Left lung (tissue), 10 donors: ENCODE results near the gene HES5. TPM values are rescaled to one million over a fixed set of nuclear protein-coding genes. Genes with fewer than 3 reads are reported as not detected.

ENCODE experiments used
- ATAC-seq: fragments of 200-7000 bp; cut with Tn5 transposase; one replicate; pipeline ENCODE4 v1.9.1; 2020; ENCODE audit warnings: moderate library complexity
- DNase-seq, 4 donors: peaks; one replicate each; pipeline ENCODE4 v3.0.0-alpha.2; 2013 to 2020
- H3K27ac ChIP-seq, 2 donors: fragments of 200-600 bp; sonication (generic) in 1 of 2; one replicate each; pipeline versions ENCODE4 v1.5.0 to v1.8.0; 2020 to 2021
- H3K27me3 ChIP-seq, 2 donors: fragments of 200-600 bp; sonication (generic) in 1 of 2; one replicate each; pipeline versions ENCODE4 v1.5.0 to v1.8.0; 2020 to 2021
- H3K36me3 ChIP-seq, 2 donors: fragments of 200-600 bp; sonication (generic) in 1 of 2; one replicate each; pipeline versions ENCODE4 v1.5.0 to v1.8.0; 2020 to 2021
- H3K4me1 ChIP-seq, 2 donors: fragments of 200-600 bp; one replicate each; pipeline ENCODE4 v1.8.0; 2021
- H3K4me3 ChIP-seq, 2 donors: fragments of 200-600 bp; sonication (generic) in 1 of 2; one replicate each; pipeline versions ENCODE4 v1.5.0 to v1.8.0; 2020 to 2021; ENCODE audit warnings: mild to moderate bottlenecking in 1 of 2
- H3K9me3 ChIP-seq, 2 donors: fragments of 200-600 bp; sonication (generic) in 1 of 2; one replicate each; pipeline versions ENCODE4 v1.5.0 to v1.8.0; 2020 to 2021
- CTCF ChIP-seq, 2 donors: fragments of 200-600 bp; sonication (generic) in 1 of 2; IDR thresholded peaks; one replicate each; pipeline versions ENCODE4 v1.5.0 to v1.8.0; 2021; ENCODE audit warnings: antibody characterized with exemption in 2 of 2
- intact Hi-C, 2 donors: fragments of 100-400 bp; cut with DNase I; formaldehyde crosslinking; loops; one replicate each; pipeline versions ENCODE4 v1.11.2 to v1.14.2; 2022
- polyA plus RNA-seq, 6 donors: library from polyadenylated mRNA; unstranded; fragments of 120-200 nt; gene quantifications; one replicate each; pipeline ENCODE4 v1.2.1, GENCODE V29; 2013; ENCODE audit not compliant: insufficient read length in 6 of 6
- total RNA-seq, 2 donors: library from RNA; stranded (reverse); fragmentation: NEBNext Ultra II Directional; extraction: Animal tissue kit (Norgen Biotek cat#: 25700); gene quantifications; one replicate each; pipeline ENCODE4 v1.2.1, GENCODE V29; 2021
- donor health status: DM: no; HTN: yes; CAD: no.
- donor health status: DM: no; HTN: no; CAD: no.

Gene HES5
- total and polyA plus RNA-seq, 8 donors = 0.21 to 1.2 (median 0.65) TPM

GRCh38 chr1:2541619-2542245 lies 11.7 kb upstream of the HES5 start:
- H3K27me3 ChIP-seq = peaks cover 3 to 42% of the 10 kb centered on the region in 2 donors
- no peaks in the 10 kb centered on the region for H3K36me3 ChIP-seq
- TF ChIP-seq CTCF (IDR thresholded peaks at IDR 0.05) = no peak
- H3K4me1 ChIP-seq = peaks cover 9 to 44% of the 10 kb centered on the region in 2 donors
- DNase-seq (no peak), ATAC-seq (no peak)
- H3K9me3 ChIP-seq = no peaks in the 10 kb centered on the region
- H3K27ac ChIP-seq = no peak overlapping the region
- intact Hi-C loops = loop anchor here in 1 of 2 donors (10.0 kb wide), 1 partner anchor 127 kb away; the partner anchor contains the start of gene PEX10
- no peak overlapping the region for H3K4me3 ChIP-seq

GRCh38 chr1:2540816-2541492 lies 10.9 kb upstream of the HES5 start:
- peaks cover 3 to 43% of the 10 kb centered on the region in 2 donors for H3K27me3 ChIP-seq
- ATAC-seq = no peak
- H3K36me3 ChIP-seq = no peaks in the 10 kb centered on the region
- DNase-seq = no peak
- intact Hi-C loops = loop anchor here in 1 of 2 donors (10.0 kb wide), 1 partner anchor 126 kb away; the partner anchor contains the start of gene PEX10
- no peak overlapping the region for H3K27ac ChIP-seq
- H3K4me3 ChIP-seq = no peak overlapping the region
- peaks cover 9 to 38% of the 10 kb centered on the region in 2 donors for H3K4me1 ChIP-seq
- TF ChIP-seq CTCF (IDR thresholded peaks at IDR 0.05) = no peak
- H3K9me3 ChIP-seq = no peaks in the 10 kb centered on the region

GRCh38 chr1:2539312-2539907 lies 9.3 kb upstream of the HES5 start:
- ATAC-seq (no peak), DNase-seq (no peak)
- Histone ChIP-seq H3K27ac (no peak overlapping the region), H3K36me3 (no peaks in the 10 kb centered on the region), H3K4me3 (no peak overlapping the region), H3K4me1 (peaks cover 0 to 26% of the 10 kb centered on the region in 2 donors), H3K9me3 (no peaks in the 10 kb centered on the region), H3K27me3 (peaks cover 6 to 59% of the 10 kb centered on the region in 2 donors)
- TF ChIP-seq CTCF (IDR thresholded peaks at IDR 0.05) = no peak
- intact Hi-C loops = no loop called here

GRCh38 chr1:2538872-2539271 lies 8.8 kb upstream of the HES5 start:
- intact Hi-C loops = no loop called here
- ATAC-seq = no peak
- H3K4me3 ChIP-seq = no peak overlapping the region
- TF ChIP-seq CTCF (IDR thresholded peaks at IDR 0.05) = no peak
- H3K27ac ChIP-seq = no peak overlapping the region
- H3K9me3 ChIP-seq = no peaks in the 10 kb centered on the region
- no peaks in the 10 kb centered on the region for H3K36me3 ChIP-seq
- DNase-seq = no peak
- H3K4me1 ChIP-seq = peaks cover 0 to 23% of the 10 kb centered on the region in 2 donors
- H3K27me3 ChIP-seq = peaks cover 6 to 64% of the 10 kb centered on the region in 2 donors

- intact Hi-C loops = no loop called here
- Histone ChIP-seq H3K36me3 (no peaks in the 10 kb centered on the region), H3K27me3 (peaks cover 6 to 69% of the 10 kb centered on the region in 2 donors), H3K9me3 (no peaks in the 10 kb centered on the region), H3K27ac (no peak overlapping the region), H3K4me3 (no peak overlapping the region), H3K4me1 (peaks cover 0 to 18% of the 10 kb centered on the region in 2 donors)
- no peak for TF ChIP-seq CTCF (IDR thresholded peaks at IDR 0.05)
- DNase-seq = no peak
- ATAC-seq = no peak
Measured at GRCh38 chr1:2538376-2538775, 8.3 kb upstream of the HES5 start.
